Esophagus muscularis mucosa (tissue), 3 donors: ENCODE results near the gene MICB.

Experiments used
- CTCF ChIP-seq, 3 experiments: fragments of 200-600 bp in 2 of 3; fragments of 450-650 bp in 1 of 3; sonication (generic) in 2 of 3; IDR thresholded peaks; one replicate each; pipeline ENCODE4 v1.5.1; 2017 to 2019; ENCODE audit warnings: antibody characterized with exemption in 3 of 3, mild to moderate bottlenecking in 2 of 3, moderate library complexity in 1 of 3
- POLR2A ChIP-seq: fragments of 450-650 bp; IDR thresholded peaks from one replicate; pipeline ENCODE4 v1.6.1; 2017; ENCODE audit warnings: antibody characterized with exemption, moderate library complexity, mild to moderate bottlenecking, low read depth

DNA sequence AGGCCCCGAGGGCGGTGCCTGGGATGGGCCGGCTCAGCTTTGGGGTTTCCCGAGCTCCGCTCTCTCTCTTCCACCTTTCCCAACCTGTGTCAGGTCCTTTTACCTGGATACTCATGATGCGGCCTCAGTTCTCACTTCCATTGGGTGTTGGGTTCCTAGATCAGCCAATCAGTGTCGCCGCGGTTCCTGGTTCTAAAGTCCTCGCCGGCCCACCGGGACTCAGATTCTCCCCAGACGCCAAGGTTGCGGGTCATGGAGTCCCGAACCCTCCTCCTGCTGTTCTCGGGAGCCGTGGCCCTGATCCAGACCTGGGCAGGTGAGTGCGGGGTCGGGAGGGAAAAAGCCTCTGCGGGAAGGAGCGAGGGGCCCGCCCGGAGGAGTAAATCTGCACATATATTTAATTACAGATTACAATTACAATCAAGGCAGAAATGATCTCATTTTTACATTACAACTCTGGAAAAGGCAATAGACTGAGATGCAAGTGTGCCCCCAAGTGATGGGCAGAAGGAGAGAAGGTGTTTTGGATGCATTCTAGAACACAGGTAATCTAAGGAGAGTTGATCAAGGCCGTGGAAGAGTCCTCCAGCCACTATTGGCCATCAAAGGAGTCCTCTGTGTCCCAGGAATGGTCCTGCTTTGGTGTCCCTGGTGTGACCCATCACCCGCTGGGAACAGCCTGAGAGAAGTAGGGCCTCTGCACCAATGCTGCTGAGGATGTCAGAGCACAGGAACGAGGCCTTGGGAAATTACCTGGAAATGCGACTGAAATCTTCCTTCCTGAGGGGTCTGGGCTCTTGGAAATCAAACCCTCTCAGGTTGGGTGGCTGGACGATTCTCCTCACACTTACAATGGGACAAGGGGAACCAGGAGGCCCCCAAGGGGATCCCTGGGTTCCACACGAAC is 34.7 kb upstream of the MICB start:
- TF ChIP-seq POLR2A, result peak; percentile 41
- no peak for TF ChIP-seq CTCF (IDR thresholded peaks at IDR 0.05)
